Testis (tissue), 2 donors: ENCODE results near the gene PI16.

ENCODE experiments used
- POLR2A ChIP-seq: fragments of 450-650 bp; IDR thresholded peaks from one replicate; pipeline ENCODE4 v1.6.1; 2017; ENCODE audit warnings: antibody characterized with exemption, mild to moderate bottlenecking, moderate library complexity
- TF ChIP-seq, protein P1 (sequence below), 3 experiments: fragments of 450-650 bp in 2 of 3; fragments of 200-600 bp in 1 of 3; sonication (generic) in 1 of 3; IDR thresholded peaks; one replicate each; pipeline ENCODE4 v1.5.1; 2016 to 2019; ENCODE audit warnings: antibody characterized with exemption in 3 of 3, mild to moderate bottlenecking in 2 of 3, moderate library complexity in 1 of 3

DNA sequence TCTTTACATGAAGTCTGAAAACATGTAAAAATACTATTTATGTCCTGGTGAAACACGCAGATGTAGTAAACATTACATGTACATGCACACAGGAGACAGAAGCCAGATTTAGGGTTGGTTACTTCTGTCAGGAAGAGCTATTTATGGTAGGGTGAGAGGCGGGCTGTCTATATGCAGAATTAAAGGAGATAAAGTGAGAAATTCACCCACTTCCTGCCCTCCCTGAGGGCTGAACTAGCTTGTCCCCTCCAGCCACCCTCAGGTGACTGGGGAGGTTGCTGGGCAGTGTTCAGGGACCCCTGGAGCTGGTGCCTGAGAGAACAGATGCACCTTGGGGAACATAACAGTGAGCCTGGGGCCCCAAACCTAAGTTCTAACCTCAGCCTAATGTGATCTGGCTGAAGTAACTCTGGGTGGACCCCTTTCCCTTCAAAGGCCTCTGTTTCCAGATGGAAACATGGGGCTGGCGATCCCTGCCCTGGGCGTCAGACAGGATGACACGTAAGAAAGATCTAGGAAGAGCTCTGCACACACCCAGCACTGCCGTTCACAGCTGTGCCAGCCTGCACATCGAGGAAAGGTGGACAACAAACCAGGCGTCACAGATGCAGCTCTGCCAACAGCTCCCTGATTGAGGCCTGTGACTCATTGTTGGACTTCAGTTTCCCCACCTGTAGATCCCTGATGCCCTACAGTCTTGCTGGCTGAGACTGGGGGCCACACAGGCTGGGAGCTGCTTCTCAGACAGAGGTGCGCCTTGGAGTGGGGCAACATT, 1.3 kb downstream of the PI16 start:
- TF ChIP-seq, protein P1, sequence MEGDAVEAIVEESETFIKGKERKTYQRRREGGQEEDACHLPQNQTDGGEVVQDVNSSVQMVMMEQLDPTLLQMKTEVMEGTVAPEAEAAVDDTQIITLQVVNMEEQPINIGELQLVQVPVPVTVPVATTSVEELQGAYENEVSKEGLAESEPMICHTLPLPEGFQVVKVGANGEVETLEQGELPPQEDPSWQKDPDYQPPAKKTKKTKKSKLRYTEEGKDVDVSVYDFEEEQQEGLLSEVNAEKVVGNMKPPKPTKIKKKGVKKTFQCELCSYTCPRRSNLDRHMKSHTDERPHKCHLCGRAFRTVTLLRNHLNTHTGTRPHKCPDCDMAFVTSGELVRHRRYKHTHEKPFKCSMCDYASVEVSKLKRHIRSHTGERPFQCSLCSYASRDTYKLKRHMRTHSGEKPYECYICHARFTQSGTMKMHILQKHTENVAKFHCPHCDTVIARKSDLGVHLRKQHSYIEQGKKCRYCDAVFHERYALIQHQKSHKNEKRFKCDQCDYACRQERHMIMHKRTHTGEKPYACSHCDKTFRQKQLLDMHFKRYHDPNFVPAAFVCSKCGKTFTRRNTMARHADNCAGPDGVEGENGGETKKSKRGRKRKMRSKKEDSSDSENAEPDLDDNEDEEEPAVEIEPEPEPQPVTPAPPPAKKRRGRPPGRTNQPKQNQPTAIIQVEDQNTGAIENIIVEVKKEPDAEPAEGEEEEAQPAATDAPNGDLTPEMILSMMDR (IDR thresholded peaks at IDR 0.05): no peak
- no peak for TF ChIP-seq POLR2A
